Measurements from ENCODE around the gene HNF1B.
A peak's percentile ranks its signal among the peaks of the same experiment; 100 is the strongest.

HNF1B gene

DNA sequence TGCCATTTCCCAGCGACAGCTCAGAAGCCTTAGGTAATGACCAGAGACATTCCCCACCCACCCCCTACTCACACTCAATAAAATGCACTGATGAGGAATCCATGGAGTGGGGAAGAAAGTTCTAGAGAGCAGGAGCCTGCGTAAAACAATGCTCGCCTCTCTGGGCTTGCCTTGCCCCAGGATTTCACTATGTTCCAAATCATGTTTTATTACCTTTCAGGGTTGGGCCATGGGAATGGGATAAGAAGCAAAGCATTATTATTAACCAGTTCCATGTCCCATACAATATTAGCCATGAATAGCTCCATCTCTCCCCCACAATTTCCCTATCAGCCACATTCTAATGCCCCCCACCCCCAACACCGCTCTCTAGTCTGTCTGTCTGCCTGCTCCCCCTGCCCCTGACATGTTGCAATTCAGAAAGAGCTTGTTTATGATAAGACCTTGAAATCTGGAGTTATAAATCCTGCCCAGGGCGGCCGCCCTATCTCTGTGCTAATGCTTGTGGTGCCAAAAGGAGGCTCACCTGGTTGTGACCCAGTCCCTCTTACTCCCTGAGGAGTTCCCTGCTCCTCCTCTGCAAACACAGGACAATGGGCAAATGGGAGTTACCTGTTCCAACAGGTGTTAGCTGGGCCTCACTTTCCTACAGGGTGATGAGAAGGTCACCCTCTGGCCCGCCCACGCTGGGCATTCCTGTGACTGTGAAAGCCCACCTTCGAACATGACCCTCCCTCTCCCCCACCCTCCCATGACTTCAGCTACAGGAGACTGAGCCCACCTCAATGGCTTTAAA is 73.6 kb downstream of the HNF1B start:
- no peak for DNase-seq

- DNase-seq: no peak
These were observed 77.8 kb downstream of the HNF1B start for GRCh38 chr17:37667039-37667438.

GRCh38 chr17:37664214-37664613 is 80.6 kb downstream of the HNF1B start:
- DNase-seq: no peak

DNA sequence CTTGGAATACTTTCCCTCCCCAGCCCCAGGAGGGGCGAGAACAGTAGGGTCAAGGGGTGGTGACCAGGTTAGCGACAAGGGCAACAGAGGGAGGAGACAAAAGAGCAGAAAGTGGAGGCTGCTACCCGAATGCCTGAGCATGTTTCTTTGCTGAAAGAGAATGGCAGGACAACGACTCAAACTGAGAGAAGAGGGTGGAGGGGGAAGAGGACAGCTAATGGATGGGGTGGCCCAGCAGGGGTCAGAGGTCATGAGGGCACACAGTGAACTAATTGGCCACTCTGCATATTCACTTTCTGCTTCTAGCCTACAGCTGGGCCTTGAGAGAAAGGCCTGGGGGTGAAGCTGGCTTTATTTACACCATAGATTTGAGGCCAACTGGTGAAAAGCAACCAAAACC is 82.5 kb downstream of the HNF1B start:
- no peak for DNase-seq

- DNase-seq: no peak
These were observed 83.4 kb downstream of the HNF1B start for GRCh38 chr17:37661400-37662014.

- DNase-seq: no peak
These were observed 84.9 kb downstream of the HNF1B start for GRCh38 chr17:37659925-37660324.

DNA sequence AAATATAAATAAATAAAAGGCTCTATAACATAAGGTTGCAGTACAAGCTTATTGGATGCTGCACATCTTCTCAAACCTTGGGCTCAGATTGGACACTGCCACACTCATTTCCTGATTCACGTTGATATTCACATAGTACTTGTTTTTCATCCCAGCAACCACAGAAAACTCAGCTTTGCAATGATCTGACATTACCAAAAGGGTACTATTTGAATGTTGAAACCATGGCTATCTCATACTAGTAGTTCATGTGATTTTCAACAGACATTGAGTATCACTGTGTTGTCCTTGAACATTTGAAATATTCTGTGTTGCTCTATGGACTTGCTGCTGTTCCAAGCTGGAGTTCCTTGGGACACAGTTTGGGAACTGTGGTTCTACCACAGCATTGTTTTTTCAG is 87.7 kb downstream of the HNF1B start:
- DNase-seq: no peak

- DNase-seq: no peak
These were observed 93.0 kb downstream of the HNF1B start for GRCh38 chr17:37651849-37652248.

- no peak for DNase-seq
These were observed 94.3 kb downstream of the HNF1B start for GRCh38 chr17:37650419-37651003.

DNA sequence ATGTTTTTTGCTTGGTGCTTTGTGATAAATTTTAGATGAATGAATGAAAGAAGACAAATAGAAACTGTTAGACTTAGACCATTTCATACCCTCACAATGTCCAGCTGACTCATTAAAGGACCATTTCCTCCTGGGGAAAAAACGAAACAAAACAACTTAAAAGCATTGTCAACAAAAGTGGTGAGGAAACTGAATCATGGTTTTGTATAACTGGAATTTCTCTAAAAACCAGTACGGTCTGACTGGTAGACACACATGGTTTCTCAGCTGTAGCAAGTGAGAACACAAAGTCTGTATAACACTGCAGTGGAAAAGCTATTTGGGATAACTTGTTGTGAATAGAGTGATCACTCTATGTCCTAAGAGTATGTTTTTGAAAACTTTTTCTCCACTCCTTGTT is 96.3 kb downstream of the HNF1B start:
- no peak for DNase-seq

DNA sequence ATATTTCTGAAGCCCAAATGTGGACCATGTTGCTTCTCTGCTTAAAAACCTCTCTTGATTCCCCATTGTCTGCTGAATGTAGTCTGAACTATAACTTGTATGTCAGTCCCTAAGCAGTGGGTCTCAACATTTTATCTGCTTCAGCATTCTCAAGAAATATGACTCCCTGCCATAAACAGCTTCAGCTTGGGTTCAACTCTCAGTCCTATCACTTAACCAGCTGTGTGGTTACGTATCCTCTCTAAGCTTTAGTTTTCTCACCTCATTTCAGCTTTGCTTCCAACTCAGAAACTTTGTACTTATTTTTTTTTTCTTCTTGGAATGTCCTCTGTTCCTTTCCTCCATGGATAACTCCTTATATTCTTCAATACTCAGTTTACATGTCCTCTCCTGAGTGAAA is 97.0 kb downstream of the HNF1B start:
- DNase-seq: no peak

GRCh38 chr17:37643869-37644268 is 101.0 kb downstream of the HNF1B start:
- no peak for DNase-seq

DNA sequence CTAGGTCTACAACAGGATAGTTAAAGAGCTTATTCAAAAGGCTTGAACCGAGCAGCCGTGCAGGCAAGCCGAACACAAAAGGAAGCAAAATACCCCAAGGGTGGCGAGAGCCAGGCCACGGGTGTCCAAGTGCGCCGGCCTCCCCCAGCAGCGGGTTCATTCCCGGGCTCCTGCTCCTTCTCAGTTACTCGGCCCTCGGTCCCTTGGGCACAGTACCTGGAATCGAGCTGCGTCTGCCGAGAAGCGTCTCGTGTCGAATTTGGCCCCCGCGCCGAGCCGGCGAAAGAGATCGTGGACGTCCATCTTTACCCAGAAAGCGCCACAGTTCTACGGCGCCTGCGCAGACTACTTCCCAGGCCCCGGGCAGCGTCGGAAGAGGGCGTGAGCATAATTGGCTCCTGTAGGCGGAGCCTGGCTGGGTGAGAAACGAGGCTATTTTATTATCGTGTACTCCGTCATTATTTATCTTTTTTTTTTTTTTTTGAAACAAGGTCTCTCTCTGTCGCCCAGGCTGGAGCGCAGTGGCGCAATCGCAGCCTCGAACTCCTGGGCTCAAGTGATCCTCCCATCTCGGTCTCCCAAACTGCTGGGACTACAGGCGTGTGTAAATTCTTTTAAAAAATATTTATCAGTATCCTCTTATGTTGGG is 101.6 kb downstream of the HNF1B start, which contains the start of gene DDX52:
TSS of gene DDX52 (minus strand) at position 329 of the 649 bp plus-strand sequence. CDS start at position 303, 26 bp downstream.
- DNase-seq: peak; percentile 89

GRCh38 chr17:37642681-37643080 is 102.2 kb downstream of the HNF1B start:
- no peak for DNase-seq

GRCh38 chr17:37640015-37640414 is 104.8 kb downstream of the HNF1B start:
- DNase-seq: no peak

- DNase-seq: no peak
These were observed 106.9 kb downstream of the HNF1B start for GRCh38 chr17:37637956-37638355.

Data from right kidney (tissue), 1 donor.